Heart left ventricle (tissue), 13 donors: ENCODE data around the gene CCM2.

Source experiments
- CTCF ChIP-seq, 12 donors: fragments of 200-600 bp; sonication (generic) in 4 of 12; IDR thresholded peaks; one replicate each; pipeline versions ENCODE4 v1.5.0 to v1.8.0; 2018 to 2022; ENCODE audit warnings: antibody characterized with exemption in 12 of 12, mild to moderate bottlenecking in 5 of 12
- POLR2A ChIP-seq, 2 donors: fragments of 450-650 bp; IDR thresholded peaks; one replicate each; pipeline ENCODE4 v1.6.1; 2017; ENCODE audit warnings: antibody characterized with exemption in 2 of 2, mild to moderate bottlenecking in 2 of 2, moderate library complexity in 2 of 2
- donor health status: ischemic (EF 13 %, LVEDD 7.1; RV severe dilation, severe dysfunction).
- donor health status: DM: no; HTN: yes; CAD: no.
- donor health status: DM: no; HTN: no; CAD: no.
- donor health status: ischemic (EF 25% LVEDD 6.9; RV normal size, moderate dysfunction).
- donor health status: ischemic (EF 25% LVEDD 5.7; RV mildly dilated, moderate dysfunction).
- donor health status: ischemic (EF 35%, LVEDD 5.7; RV mildly dilated, moderate dysfunction).
- donor health status: nonischemic (EF 11% LVEDD 7.7; RV severe dilation, severe dysfunction).
- donor health status: DM: yes; HTN: yes; CAD: no.
- donor health status: PGD.
- donor health status: ischemic (EF 29% LVEDD 5.4; RV normal size, mild dysfunction).
- donor health status: nonischemic (EF 23%, LVEDD 6.1; RV moderate dilation, normal function).

GRCh38 chr7:45076946-45077345, 76.9 kb downstream of the CCM2 start:
- no peak for TF ChIP-seq CTCF (IDR thresholded peaks at IDR 0.05)
- TF ChIP-seq POLR2A (IDR thresholded peaks at IDR 0.05): no peak
